ENCODE measurements around the gene P2RX4.

DNA sequence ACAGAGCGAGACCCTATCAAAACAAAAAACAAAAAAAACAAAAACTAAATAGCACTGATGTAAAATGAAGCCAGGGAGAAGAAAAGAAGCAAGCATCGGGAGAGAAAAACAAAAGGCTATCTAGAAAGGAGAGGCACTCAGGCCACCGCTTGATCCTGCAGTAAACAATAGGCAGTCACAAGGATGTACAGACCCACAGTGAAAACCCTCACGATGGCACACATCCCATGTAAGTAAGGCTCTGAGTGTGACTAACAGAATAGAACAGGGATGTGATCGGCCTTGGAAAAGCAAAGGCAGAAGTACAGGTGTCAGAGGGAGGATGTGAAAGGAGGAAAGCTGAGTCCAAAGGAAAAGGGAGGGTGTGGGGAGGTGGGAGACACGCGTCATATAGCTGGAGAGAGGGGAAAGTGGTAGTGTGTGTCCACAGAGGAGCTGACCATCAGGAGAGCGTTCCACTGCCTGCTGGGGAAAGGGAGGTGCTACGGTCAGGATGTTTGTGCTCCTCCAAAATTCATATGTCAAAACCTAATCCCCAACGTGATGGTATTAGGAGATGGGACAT is 55.1 kb downstream of the P2RX4 start:
- TF ChIP-seq, protein P1, sequence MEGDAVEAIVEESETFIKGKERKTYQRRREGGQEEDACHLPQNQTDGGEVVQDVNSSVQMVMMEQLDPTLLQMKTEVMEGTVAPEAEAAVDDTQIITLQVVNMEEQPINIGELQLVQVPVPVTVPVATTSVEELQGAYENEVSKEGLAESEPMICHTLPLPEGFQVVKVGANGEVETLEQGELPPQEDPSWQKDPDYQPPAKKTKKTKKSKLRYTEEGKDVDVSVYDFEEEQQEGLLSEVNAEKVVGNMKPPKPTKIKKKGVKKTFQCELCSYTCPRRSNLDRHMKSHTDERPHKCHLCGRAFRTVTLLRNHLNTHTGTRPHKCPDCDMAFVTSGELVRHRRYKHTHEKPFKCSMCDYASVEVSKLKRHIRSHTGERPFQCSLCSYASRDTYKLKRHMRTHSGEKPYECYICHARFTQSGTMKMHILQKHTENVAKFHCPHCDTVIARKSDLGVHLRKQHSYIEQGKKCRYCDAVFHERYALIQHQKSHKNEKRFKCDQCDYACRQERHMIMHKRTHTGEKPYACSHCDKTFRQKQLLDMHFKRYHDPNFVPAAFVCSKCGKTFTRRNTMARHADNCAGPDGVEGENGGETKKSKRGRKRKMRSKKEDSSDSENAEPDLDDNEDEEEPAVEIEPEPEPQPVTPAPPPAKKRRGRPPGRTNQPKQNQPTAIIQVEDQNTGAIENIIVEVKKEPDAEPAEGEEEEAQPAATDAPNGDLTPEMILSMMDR (IDR thresholded peaks at IDR 0.05; ENCODE audit: insufficient read depth, low read length): no peak
- TF ChIP-seq GABPA (IDR thresholded peaks at IDR 0.05; ENCODE audit: low read depth) (no peak), SPI1 (IDR thresholded peaks at IDR 0.05; ENCODE audit: borderline replicate concordance, low read depth) (no peak)
- TF ChIP-seq, protein P2, sequence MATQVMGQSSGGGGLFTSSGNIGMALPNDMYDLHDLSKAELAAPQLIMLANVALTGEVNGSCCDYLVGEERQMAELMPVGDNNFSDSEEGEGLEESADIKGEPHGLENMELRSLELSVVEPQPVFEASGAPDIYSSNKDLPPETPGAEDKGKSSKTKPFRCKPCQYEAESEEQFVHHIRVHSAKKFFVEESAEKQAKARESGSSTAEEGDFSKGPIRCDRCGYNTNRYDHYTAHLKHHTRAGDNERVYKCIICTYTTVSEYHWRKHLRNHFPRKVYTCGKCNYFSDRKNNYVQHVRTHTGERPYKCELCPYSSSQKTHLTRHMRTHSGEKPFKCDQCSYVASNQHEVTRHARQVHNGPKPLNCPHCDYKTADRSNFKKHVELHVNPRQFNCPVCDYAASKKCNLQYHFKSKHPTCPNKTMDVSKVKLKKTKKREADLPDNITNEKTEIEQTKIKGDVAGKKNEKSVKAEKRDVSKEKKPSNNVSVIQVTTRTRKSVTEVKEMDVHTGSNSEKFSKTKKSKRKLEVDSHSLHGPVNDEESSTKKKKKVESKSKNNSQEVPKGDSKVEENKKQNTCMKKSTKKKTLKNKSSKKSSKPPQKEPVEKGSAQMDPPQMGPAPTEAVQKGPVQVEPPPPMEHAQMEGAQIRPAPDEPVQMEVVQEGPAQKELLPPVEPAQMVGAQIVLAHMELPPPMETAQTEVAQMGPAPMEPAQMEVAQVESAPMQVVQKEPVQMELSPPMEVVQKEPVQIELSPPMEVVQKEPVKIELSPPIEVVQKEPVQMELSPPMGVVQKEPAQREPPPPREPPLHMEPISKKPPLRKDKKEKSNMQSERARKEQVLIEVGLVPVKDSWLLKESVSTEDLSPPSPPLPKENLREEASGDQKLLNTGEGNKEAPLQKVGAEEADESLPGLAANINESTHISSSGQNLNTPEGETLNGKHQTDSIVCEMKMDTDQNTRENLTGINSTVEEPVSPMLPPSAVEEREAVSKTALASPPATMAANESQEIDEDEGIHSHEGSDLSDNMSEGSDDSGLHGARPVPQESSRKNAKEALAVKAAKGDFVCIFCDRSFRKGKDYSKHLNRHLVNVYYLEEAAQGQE (IDR thresholded peaks at IDR 0.05; ENCODE audit: insufficient replicate concordance, low read depth): no peak
